HG02588 (cell line): ENCODE measurements around the gene TBL2.
"Not testable (repeated sequence)": the region's sequence is repeated elsewhere in the genome, so short reads cannot be mapped to it uniquely, and the experiment has no call there.

Experiments used
- ATAC-seq: cut with Tn5 transposase; IDR thresholded peaks from one replicate; pipeline ENCODE4 v1.9.1; 2021; ENCODE audit warnings: mild to moderate bottlenecking, moderate library complexity; ENCODE audit not compliant: unreplicated experiment

Gene TBL2, protein sequence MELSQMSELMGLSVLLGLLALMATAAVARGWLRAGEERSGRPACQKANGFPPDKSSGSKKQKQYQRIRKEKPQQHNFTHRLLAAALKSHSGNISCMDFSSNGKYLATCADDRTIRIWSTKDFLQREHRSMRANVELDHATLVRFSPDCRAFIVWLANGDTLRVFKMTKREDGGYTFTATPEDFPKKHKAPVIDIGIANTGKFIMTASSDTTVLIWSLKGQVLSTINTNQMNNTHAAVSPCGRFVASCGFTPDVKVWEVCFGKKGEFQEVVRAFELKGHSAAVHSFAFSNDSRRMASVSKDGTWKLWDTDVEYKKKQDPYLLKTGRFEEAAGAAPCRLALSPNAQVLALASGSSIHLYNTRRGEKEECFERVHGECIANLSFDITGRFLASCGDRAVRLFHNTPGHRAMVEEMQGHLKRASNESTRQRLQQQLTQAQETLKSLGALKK

DNA sequence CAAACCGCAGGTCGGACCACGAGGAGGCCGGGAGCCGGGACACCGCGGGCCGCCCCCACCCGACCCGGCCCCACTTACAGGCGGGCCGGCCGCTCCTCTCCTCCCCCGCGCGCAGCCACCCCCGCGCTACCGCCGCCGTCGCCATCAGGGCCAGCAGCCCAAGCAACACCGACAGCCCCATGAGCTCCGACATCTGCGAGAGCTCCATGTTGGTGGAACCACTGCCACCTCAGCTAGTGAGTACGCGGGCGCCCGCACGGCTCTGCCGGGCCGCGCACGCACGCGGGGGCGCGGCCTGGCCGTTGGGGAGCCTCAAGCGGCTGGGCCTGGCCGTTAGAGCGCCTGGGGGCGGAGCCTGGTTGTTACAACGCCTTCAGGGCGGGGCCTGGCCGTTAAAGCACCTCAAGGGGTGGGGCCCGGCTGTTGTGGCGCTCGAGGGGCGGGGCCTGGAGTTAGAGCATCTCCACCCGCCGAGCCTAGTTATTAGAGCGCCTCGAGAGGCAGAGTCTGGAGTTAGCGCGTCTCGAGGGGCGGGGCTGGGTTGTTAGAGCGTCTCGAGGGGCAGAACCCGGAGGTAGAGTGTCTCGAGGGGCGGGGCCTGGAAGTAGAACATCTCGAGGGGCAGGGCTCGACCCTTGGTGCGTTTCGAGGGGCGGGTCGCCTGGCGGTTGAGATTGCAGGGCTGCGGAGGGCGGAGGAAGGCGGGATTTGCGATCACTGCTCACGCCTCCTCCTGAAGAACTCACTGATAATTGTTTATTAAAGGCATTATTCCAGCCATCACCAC is at the start of gene TBL2:
TSS of gene TBL2 (minus strand) at position 238 of the 787 bp plus-strand sequence. CDS start at position 208, 30 bp downstream.
- peak; percentile 81 for ATAC-seq

DNA sequence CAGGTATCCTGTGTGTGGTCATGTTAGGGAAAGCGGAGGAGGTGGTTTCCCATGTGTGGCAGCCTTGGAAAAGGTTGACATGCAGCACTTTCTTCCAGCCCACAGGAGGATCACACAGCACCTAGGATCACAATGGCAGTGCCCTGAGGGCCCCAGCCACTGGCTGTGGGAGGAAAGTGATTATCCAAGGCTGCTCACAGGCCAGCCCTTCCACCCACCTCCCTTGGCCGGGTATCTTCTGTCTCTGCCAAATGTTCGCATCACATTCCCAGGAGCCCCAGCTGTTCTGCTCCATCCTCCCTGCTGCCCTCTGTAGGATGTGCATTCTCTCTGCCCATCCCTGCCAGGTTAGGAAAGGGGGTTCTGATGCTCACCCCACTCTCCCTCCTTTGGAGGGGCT is 48.4 kb upstream of the TBL2 start:
- ATAC-seq, result no peak

DNA sequence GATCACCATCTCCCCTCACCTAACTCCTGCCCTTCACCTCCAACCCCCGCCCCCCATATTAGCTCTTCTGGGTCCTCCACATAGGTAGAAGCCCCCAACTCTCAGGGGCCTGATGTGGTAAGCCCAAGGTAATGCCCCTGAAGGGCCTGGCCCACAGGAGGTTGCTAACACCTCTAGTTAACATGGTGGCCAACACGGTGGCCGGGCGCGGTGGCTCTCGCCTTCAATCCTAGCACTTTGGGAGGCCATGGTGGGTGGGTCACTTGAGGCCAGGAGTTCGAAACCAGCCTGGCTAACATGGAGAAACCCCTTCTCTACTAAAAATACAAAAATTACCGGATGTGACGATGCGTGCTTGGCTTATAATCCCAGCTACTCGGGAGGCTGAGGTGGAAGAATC is 46.9 kb upstream of the TBL2 start:
- ATAC-seq, result no peak

DNA sequence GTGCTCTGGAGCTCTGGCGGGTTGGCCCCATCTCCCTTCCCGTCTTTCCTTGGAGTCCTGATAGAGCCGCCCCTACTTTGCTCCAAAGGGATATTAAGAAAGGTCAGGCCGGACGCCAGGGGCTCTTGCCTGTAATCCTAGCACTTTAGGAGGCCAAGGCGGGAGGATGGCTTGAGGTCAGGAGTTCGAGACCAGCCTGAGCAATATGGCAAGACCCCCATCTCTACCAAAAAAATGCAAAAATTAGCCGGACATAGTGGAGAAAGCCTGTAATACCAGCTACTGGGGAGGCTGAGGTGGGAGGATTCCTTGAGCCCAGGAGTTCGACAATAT is 46.3 kb upstream of the TBL2 start:
- no peak for ATAC-seq

DNA sequence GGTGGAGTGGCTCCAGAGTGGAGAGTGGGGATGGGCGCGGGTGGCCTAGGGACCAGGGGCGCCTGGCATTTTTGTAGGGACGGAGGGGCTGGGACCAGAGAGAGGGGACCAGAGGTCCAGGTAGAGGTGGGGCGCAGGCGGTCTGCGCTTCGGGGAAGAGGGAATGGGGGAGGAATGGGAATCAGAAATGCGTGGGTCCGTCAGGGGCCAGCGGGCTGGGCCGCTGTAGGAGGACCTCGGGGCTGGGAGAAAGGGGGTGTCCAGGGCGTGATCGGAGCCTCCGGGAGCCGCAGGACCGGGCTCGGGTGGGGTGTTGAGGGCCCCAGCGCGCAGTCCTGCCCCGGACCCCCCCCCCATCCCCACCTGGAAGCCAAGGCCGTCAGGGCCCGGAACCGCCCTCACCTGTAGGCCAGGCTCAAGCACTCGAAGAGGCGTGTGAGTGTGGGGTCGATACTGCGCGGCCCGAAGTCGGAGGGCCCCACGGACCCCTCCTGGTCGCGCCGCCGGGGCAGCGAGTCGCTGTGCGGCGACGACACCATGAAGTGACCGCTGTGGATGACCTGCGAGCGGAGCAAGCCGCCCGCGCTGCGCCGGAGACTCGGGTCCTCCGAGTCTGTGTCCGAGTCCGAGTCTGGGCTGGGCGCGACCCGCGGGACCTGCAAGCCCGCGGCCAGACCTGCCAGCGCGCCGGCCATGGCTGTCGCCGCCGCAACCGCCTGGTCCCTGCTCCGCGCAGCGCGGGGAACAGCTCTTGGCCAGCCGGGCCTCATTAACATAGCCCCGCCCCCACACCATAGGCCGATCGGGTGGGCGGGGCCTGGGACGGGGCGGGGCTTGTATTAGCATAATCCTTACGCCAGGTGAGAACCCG is 45.7 kb upstream of the TBL2 start, which contains the start of gene MLXIPL:
TSS of gene MLXIPL (minus strand) at position 725 of the 871 bp plus-strand sequence. CDS start at position 695, 30 bp downstream.
- no peak for ATAC-seq

DNA sequence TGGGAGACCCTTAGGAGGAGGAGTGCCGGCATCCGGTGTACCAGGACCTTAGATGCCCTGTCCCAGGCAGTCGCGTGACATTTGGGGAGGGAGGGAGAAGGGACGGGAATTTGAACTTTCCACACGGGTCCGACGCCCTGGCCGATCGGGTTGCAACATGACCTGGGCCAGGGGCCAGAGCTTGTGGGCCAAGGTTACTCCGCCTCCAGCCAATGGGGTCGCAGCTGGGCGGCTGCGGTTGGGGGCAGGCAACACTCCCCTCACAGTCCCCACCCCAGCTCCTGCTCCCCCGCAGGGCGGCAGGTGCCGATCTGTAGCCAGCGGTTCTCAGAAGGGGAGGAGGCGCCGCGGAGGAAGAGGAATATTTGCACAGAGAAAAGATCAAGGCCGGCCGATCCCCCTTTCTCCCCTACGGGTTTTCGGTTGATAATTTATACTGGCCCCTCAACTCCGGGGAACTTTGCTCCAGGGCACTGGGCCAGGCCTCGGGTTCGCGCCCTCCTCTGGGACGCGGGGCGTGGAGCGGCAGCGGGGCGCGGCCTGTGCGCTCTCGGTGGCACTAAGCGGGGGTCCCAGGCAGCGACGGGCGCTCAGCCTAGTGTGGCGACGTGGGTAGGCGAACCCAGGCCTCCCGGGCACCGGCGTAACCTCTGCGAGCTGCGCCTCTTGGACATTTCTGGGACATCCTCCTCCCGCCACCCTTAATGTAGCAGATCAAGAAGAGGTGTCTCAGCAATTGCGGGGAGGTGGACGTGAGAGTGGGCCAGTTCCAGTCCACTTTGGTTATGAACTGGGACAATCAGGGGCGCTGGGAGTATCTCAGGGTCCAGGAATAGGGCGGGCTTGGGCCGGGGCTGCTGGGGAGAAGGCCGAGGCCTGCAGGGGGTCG is 44.8 kb upstream of the TBL2 start:
- no peak for ATAC-seq

DNA sequence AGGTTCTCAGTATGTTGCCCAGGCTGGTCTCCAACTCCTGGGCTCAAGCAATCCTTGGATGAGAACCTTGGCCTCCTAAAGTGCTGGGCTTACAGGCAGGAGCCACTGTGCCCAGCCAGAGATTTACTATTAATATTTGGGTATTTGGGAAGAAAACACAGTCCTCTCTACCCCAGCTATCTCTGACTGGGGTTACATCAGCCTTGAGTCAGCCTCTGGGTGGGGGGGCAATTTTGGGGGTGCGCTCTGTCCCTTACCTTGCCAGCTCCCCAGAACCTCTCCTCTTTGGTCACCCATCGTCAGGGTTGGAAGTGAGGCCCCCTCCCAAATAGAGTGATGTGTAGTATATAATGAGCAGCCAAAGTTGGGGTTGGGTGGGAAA is 44.1 kb upstream of the TBL2 start:
- ATAC-seq, result no peak

DNA sequence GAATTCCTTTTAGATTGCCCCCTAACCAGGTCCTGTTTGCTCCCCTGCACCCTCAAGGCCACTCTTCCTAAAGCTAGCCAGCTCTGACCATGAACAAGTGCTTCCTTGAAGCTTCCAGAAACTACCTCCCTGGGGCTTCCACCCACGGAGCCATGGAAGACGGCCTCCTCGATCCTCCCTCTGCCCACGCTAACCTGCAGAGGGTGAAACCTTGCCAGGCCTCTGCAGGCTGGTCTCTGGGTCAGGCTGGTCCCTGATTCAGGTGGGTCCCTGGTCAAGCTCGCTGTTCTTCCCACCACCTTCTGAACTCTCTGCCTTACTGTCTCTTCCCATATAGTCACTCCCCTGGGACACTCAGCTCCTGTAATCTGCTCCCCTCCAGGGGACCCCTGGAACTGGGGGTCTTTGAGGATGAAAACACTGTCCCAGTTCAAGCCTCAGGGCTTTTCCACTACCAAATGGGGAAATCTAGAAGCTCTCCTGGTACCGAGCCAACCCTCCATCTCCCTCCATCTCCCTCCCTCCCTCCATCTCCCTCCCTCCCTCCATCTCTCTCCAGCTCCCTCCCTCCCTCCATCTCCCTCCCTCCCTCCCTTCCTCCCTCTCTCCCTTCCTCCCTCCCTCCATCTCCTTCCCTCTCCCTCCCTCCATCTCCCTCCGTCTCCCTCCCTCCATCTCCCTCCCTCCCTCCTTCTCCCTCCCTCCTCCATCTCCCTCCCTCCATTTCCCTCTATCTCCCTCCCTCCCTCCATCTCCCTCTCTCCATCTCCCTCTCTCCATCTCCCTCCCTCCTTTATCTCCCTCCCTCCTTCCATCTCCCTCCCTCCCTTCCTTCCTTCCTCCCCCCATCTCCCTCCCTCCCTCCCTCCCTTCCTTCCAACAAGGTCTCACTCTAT is 43.0 kb upstream of the TBL2 start:
- ATAC-seq, result no peak

DNA sequence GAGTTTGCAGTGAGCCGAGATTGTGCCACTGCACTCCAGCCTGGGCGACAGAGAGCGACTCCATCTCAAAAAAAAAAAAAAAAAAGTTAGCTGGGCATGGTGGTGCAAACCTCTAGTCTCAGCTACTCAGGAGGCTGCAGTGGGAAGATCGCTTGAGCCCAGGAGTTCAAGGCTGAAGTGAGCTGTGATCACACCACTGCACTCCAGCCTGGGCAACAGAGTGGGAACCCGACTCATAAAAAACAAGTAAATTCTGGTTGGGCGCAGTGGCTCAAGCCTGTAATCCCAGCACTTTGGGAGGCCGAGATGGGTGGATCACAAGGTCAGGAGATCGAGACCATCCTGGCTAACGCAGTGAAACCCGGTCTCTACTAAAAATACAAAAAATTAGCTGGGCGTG is 41.0 kb upstream of the TBL2 start:
- ATAC-seq, result not testable (repeated sequence)

DNA sequence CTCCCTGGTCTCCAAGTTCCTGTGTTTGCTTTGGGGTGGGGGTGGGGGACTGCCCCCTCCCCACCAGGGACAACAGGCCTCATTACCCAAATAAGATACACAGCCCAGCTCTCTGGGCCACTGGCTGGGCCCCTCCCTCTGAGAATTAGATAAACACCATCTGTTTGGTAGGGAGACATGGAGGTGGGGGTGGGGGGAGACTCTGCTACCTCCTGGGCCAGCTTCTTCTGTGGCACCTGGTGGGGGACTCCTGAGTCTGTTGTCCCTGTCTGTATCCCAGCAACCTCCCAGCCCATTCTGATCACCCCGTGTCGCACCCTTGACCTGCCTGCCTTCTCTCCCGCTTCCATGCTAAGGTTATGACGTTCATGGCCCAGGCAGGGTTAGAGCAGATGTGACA is 40.2 kb upstream of the TBL2 start:
- ATAC-seq, result no peak

DNA sequence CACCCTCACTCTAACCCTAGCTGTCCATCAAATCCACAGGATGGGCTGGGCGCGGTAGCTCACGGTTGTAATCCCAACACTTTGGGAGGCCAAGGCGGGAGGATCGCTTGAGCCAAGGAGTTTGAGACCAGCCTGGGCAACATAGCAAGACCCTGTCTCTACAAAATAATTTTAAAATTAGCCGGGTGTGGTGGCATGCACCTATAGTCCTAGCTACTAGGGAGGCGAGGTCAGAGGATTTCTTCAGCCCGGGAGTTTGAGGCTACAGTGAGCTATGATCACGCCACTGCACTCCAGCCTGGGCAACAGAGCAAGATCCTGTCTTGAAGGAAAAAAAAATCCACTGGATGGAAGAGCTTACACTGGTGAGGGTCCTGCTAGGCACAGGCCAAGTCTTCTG is 39.1 kb upstream of the TBL2 start:
- ATAC-seq, result not testable (repeated sequence)

DNA sequence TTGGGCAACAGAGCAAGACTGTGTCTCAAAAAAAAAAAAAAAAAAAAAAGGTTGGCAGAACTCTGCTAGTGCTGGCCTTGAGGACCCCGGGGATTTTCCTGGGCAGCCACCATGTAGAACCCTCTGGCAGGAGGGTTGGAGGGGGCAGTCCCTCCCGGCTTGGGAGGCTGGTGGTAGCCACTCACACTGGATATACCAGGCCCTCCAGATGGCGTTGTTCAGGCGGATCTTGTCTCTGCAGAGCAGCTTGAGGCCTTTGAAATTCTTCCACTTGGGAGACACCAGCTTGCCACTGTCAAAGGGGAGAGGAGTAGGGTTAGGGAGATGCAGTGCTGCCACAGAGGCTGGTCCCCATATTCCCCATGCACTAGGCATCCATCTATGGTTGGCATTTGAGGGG is 37.5 kb upstream of the TBL2 start:
- no peak for ATAC-seq

DNA sequence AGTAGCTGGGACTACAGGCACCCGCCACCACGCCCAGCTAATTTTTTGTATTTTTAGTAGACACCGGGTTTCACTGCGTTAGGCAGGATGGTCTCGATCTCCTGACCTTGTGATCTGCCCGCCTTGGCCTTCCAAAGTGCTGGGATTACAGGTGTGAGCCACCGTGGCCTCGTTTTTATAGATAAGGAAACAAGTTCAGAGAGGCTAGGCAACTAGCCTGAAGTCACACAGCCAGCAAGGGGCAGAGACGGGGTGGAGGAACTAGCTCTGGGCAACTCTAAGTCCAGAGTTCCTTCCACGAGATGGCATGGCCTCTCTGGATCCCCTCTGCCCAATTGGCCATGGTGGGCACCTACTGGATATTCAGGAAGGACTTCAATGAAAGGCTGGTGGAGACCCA is 36.6 kb upstream of the TBL2 start:
- ATAC-seq, result not testable (repeated sequence)

DNA sequence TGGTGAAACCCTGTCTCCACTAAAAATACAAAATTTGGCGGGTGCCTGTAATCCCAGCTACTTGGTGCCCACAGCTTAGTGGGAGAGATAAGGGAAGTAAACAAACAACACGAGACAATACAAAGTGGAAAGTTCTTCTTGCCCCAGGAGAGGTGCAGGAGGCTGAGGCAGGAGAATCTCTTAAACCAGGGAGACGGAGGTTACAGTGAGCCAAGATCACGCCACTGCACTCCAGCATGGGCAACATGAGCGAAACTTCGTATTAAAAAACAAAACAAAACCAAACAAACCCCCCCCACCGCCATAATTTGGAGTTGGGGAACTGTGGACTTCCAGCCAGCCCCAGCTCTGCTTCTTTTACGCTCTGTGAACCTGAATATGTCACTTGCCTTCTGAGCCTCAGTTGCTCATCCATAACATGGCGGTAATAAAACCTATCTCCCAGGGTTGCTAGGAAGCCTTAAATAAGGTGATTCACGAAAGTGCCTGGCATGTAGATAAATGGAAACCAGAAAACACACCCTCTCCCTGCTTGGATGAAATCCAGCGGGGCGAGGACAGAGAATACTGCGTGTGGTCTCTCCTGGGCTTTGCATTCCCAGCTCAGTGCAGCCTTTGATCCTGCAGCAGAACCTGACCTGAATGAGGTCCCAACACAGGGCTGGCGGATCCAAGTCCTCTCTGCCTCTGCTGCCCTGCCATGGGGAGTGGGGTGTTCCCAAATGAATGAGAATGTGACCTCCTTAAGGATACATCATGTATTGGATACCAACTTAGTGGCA is 35.8 kb upstream of the TBL2 start:
- no peak for ATAC-seq

DNA sequence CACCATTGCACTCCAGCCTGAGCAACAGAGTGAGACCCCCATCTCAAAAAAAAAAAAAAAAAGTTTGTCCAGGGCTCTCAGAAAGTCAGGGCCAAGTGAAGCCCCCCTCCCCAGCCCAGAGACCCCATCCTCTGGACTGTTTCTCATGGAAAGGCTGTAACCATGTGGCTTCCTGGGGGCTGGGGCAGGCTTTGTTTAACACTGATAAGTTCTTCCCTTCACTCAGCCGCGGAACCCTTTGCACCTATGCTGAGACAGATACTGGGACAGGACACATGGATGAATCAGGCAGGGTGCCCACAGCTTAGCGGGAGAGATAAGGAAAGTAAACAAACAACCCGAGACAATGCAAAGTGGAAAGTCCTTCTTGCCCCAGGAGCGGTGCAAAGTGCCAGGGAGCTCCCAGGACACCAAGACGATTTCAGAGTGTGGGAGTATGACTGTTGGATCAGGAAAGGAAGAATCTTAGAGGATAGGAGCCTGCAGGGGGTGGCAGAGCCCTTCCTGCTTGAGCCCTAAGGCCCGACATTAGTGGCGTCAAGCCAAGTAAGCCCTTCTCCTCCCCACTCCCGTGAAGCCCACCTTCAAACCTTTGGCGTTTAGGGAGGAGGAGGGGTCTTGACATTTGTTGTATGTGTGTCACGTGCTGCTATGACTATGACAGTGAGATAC is 34.4 kb upstream of the TBL2 start:
- no peak for ATAC-seq

DNA sequence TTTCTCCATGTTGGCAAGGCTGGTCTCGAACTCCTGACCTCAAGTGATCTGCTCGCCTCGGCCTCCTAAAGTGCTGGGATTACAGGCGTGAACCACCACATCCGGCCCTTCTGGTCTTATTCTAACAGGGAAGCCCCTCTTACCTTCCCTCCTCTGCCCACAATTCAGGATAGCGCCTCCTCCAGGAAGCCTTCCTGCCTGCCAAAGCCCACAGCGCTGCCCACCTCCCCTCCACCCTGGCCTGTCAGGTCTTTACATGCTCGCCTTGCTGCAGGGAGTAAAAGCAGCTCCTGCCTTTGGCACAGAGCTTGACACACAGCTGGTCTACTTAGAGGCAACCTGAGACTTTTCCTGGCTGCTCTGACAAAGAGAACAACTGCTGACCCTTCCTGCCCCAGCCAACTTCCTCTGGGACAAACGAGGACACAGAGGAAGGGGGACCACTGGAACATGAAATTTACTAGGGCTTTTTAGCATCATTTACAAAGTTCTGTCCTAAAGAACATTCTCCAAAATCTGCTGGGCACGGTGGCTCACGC is 32.7 kb upstream of the TBL2 start:
- ATAC-seq, result no peak

DNA sequence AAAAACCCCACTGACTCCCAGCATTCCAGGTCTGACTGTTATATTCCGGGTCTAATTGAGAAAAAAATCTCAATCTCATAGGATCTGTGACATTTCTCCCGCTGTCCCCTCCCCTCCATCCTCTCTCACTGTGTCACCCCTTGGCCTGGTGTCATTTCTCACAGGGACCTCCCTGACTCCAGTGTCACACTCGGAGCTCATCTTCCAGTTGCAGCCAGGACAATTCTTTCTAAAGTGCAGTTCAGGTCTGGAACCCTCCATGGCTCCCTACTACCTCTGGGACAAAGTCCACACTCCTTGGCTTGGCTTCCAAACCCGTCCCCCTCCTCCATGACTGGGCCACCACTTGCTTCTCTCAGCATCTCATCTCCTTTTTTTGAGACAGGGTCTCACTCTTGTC is 31.7 kb upstream of the TBL2 start:
- no peak for ATAC-seq

DNA sequence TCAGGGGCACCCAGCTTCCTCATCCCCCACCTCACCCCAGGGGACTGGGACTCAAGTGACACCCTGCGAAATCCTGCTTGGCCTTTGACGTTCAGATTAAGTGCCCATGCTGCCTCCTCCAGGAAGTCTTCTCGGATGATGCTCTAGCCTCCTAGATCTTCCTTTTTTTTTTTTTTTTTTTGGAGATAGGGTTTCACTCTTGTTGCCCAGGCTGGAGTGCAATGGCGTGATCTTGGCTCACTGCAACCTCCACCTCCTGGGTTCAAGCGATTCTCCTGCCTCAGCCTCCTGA is 29.3 kb upstream of the TBL2 start:
- not testable (repeated sequence) for ATAC-seq
